HepG2 (cell line): Measurements from ENCODE around the gene SLBP. TPM values are rescaled to one million over a fixed set of nuclear protein-coding genes. Genes with fewer than 3 reads are reported as not detected.
A peak's percentile ranks its signal among the peaks of the same experiment; 100 is the strongest.

ENCODE experiments used
- ARID5B ChIP-seq: IDR thresholded peaks from 2 replicates; pipeline ENCODE4 v1.4.0; 2020; ENCODE audit warnings: mild to moderate bottlenecking, missing genetic modification reagents
- CTCF ChIP-seq: sonication (generic); formaldehyde crosslinking; IDR thresholded peaks from 2 replicates; pipeline ENCODE4 v1.5.0; 2020; ENCODE audit warnings: mild to moderate bottlenecking, missing genetic modification reagents, moderate library complexity
- DBP ChIP-seq: sonication (generic); formaldehyde crosslinking; IDR thresholded peaks from 2 replicates; pipeline ENCODE4 v1.4.0; 2020; ENCODE audit warnings: missing genetic modification reagents; ENCODE audit errors: not compliant biosample characterization
- GPN1 ChIP-seq: sonication (generic); formaldehyde crosslinking; IDR thresholded peaks from 2 replicates; pipeline ENCODE4 v1.5.1; 2020; ENCODE audit warnings: missing genetic modification reagents, borderline replicate concordance
- HDAC1 ChIP-seq: sonication (generic); formaldehyde crosslinking; IDR thresholded peaks from 2 replicates; pipeline ENCODE4 v1.5.1; 2020; ENCODE audit warnings: mild to moderate bottlenecking, missing genetic modification reagents
- HNF1A ChIP-seq, 2 experiments: sonication (generic) in 1 of 2; formaldehyde crosslinking in 1 of 2; IDR thresholded peaks; 2 replicates each; pipeline versions ENCODE4 v1.4.0 to v1.6.1; 2016 to 2020; ENCODE audit warnings: borderline replicate concordance in 1 of 2, low read depth in 1 of 2, mild to moderate bottlenecking in 1 of 2, missing genetic modification reagents in 1 of 2
- HNRNPK ChIP-seq: fragments of 200-400 bp; formaldehyde crosslinking; IDR thresholded peaks from 2 replicates; pipeline ENCODE4 v1.6.1; 2018; ENCODE audit warnings: low read length, low read depth, moderate library complexity, mild to moderate bottlenecking; ENCODE audit not compliant: poor library complexity, severe bottlenecking
- MED1 ChIP-seq: sonication (generic); formaldehyde crosslinking; IDR thresholded peaks from 2 replicates; pipeline ENCODE4 v1.4.0; 2020; ENCODE audit warnings: missing genetic modification reagents
- MNT ChIP-seq: fragments of 450-650 bp; IDR thresholded peaks from 2 replicates; pipeline ENCODE4 v1.6.1; 2016
- SOX5 ChIP-seq: IDR thresholded peaks from 2 replicates; pipeline ENCODE4 v1.6.1; 2016; ENCODE audit warnings: borderline replicate concordance
- SPEN ChIP-seq: sonication (generic); formaldehyde crosslinking; IDR thresholded peaks from 2 replicates; pipeline ENCODE4 v1.5.1; 2020; ENCODE audit warnings: low read depth, mild to moderate bottlenecking, missing genetic modification reagents
- ZGPAT ChIP-seq: IDR thresholded peaks from 2 replicates; pipeline ENCODE4 v1.6.1; 2016; ENCODE audit warnings: mild to moderate bottlenecking
- ZMYM2 ChIP-seq: sonication (generic); formaldehyde crosslinking; IDR thresholded peaks from 2 replicates; pipeline ENCODE4 v1.8.0; 2022; ENCODE audit warnings: mild to moderate bottlenecking, missing genetic modification reagents
- ZSCAN21 ChIP-seq: sonication (generic); formaldehyde crosslinking; IDR thresholded peaks from 2 replicates; pipeline ENCODE4 v1.8.0; 2022; ENCODE audit warnings: mild to moderate bottlenecking, missing genetic modification reagents, moderate library complexity, borderline replicate concordance
- polyA plus RNA-seq, 8 experiments: library from polyadenylated mRNA; depleted of rRNA in 3 of 8; stranded (reverse) in 7 of 8; unstranded in 1 of 8; fragments of >200 nt; fragmentation: Illumina TruSeq in 4 of 8; extraction: Trizol in 4 of 8; gene quantifications; 2 replicates each; pipeline versions ENCODE4 v1.2.1 to v1.2.3, GENCODE V29; 2011 to 2016; ENCODE audit warnings: low read depth in 4 of 8, missing spikeins in 1 of 8, mixed read lengths in 1 of 8; ENCODE audit not compliant: insufficient read depth in 1 of 8
- total RNA-seq, 5 experiments: library from RNA; depleted of rRNA; stranded (reverse); fragments of >200 nt; fragmentation: Illumina TruSeq; extraction: Trizol; gene quantifications; 2 replicates each; pipeline ENCODE4 v1.2.3, GENCODE V29; 2016; ENCODE audit warnings: low read depth in 1 of 5

The SLBP gene
- total and polyA plus RNA-seq, 2 of the 13 experiments (the other 11 are each of a cell fraction or from before 2014, with no cell fraction given): 43.9 to 104 TPM

- TF ChIP-seq HDAC1 (CRISPR knock-in tag) (peak; percentile 75), DBP (peak; percentile 75), ARID5B (CRISPR knock-in tag) (0 out of 2 replicates have a peak, but pooled peaks have one; percentile 25), HNF1A (IDR thresholded peaks at IDR 0.05; ENCODE audit: low read depth) (no peak), HNF1A (CRISPR knock-in tag; IDR thresholded peaks at IDR 0.05; ENCODE audit: borderline replicate concordance) (no peak), MNT (no peak; the same call in 1 of the 2 replicates), ZGPAT (CRISPR knock-in tag) (peak; percentile 29; the same call in 1 of the 2 replicates), CTCF (CRISPR knock-in tag) (peak; percentile 99), SOX5 (CRISPR knock-in tag) (peak; percentile 45), ZMYM2 (0 out of 2 replicates have a peak, but pooled peaks have one; percentile 15), GPN1 (no peak; the same call in 1 of the 2 replicates), MED1 (CRISPR knock-in tag) (peak; percentile 59), SPEN (CRISPR knock-in tag) (peak; percentile 49), HNRNPK (peak; percentile 74), ZSCAN21 (peak; percentile 41; the same call in 1 of the 2 replicates)
Observed at GRCh38 chr4:1746265-1746691, 34.2 kb upstream of the SLBP start (continued).
